Thoracic aorta (tissue), 2 donors: ENCODE measurements around the gene USP49. TPM values are rescaled to one million over a fixed set of nuclear protein-coding genes. Genes with fewer than 3 reads are reported as not detected.

Experiments
- ATAC-seq: fragments of 150-250 bp; one replicate; pipeline ENCODE4 v1.8.0; 2017; ENCODE audit warnings: low read depth; ENCODE audit not compliant: insufficient number of reproducible peaks, low FRiP score
- DNase-seq: peaks from one replicate; pipeline ENCODE4 v3.0.0-alpha.2; 2020; ENCODE audit warnings: low spot score
- H3K27ac ChIP-seq, 2 donors: fragments of 200-600 bp; sonication (generic); 1 replicate in 1 of 2; 2 replicates in 1 of 2; pipeline ENCODE4 v1.5.1; 2016; ENCODE audit warnings: mild to moderate bottlenecking in 2 of 2, moderate library complexity in 2 of 2
- H3K27me3 ChIP-seq: fragments of 200-600 bp; sonication (generic); replicated peaks from 2 replicates; pipeline ENCODE4 v1.6.0; 2016; ENCODE audit warnings: mild to moderate bottlenecking; ENCODE audit not compliant: insufficient read depth
- H3K36me3 ChIP-seq: fragments of 200-600 bp; sonication (generic); one replicate; pipeline ENCODE4 v1.5.1; 2016
- H3K4me1 ChIP-seq, 2 donors: fragments of 200-600 bp; sonication (generic); 1 replicate in 1 of 2; 2 replicates in 1 of 2; pipeline versions ENCODE4 v1.5.1 to v1.6.0; 2016; ENCODE audit warnings: low read depth in 2 of 2, mild to moderate bottlenecking in 1 of 2; ENCODE audit not compliant: control insufficient read depth in 1 of 2
- H3K4me3 ChIP-seq: fragments of 200-600 bp; sonication (generic); 2 replicates; pipeline ENCODE4 v1.5.1; 2016; ENCODE audit warnings: mild to moderate bottlenecking
- H3K9me3 ChIP-seq: fragments of 200-600 bp; sonication (generic); 2 replicates; pipeline ENCODE4 v1.5.1; 2016
- total RNA-seq, 2 donors: library from RNA; depleted of rRNA; stranded (reverse); fragments of >200 nt; gene quantifications; one replicate each; pipeline versions ENCODE4 v1.1.0 to v1.2.3, GENCODE V29; 2016
- TF ChIP-seq, protein P1 (sequence below): fragments of 200-600 bp; sonication (generic); IDR thresholded peaks from one replicate; pipeline ENCODE4 v1.5.1; 2019; ENCODE audit warnings: antibody characterized with exemption

The USP49 gene
- total RNA-seq, 2 donors from 2014 or later: 3.3 to 3.8 TPM

DNA sequence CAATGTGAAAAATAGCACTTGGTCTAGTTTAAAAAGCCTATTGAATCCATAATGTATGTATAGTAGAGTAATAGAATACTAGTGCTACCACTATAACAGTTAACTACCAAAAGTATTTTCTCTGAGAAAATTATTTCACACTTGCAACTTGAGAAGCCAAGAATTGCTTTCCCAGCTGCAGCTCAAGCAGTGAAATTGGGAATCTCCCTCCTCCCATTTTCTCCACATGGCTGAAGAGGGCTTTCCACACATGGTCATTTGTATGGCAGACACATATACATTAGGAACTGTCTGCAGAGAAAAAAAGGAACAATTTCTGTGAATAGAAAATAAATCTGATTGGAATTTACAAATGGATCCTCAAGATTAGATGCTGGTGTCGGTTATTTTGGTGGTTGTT lies 73.2 kb downstream of the USP49 start:
- ATAC-seq (no peak), DNase-seq (no peak)
- no peak overlapping the region for H3K27ac ChIP-seq
- H3K9me3 ChIP-seq: no peaks in the 10 kb centered on the region
- TF ChIP-seq, protein P1, sequence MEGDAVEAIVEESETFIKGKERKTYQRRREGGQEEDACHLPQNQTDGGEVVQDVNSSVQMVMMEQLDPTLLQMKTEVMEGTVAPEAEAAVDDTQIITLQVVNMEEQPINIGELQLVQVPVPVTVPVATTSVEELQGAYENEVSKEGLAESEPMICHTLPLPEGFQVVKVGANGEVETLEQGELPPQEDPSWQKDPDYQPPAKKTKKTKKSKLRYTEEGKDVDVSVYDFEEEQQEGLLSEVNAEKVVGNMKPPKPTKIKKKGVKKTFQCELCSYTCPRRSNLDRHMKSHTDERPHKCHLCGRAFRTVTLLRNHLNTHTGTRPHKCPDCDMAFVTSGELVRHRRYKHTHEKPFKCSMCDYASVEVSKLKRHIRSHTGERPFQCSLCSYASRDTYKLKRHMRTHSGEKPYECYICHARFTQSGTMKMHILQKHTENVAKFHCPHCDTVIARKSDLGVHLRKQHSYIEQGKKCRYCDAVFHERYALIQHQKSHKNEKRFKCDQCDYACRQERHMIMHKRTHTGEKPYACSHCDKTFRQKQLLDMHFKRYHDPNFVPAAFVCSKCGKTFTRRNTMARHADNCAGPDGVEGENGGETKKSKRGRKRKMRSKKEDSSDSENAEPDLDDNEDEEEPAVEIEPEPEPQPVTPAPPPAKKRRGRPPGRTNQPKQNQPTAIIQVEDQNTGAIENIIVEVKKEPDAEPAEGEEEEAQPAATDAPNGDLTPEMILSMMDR: no peak
- no peak overlapping the region for H3K4me3 ChIP-seq
- H3K4me1 ChIP-seq: no peaks in the 10 kb centered on the region
- H3K27me3 ChIP-seq: no peaks in the 10 kb centered on the region
- H3K36me3 ChIP-seq: peaks cover 3% of the 10 kb centered on the region

DNA sequence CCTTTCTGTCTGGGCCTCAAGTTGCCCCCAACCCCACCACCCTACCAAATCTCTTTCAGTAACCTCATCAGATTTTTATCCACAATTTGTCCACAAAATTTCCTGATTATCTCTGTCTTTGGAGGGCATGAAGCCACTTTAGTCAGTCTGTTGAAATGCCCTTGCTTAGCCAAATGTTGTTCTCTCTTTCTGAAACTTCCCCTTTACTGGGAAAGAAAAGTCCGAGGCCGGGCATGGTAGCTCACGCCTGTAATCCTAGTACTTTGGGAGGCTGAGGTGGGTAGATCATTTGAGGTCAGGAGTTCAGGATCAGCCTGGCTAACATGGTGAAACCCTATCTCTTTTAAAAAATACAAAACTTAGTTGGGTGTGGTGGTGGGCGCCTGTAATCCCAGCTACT lies 73.9 kb downstream of the USP49 start:
- no peak for ATAC-seq
- no peak overlapping the region for H3K4me3 ChIP-seq

DNA sequence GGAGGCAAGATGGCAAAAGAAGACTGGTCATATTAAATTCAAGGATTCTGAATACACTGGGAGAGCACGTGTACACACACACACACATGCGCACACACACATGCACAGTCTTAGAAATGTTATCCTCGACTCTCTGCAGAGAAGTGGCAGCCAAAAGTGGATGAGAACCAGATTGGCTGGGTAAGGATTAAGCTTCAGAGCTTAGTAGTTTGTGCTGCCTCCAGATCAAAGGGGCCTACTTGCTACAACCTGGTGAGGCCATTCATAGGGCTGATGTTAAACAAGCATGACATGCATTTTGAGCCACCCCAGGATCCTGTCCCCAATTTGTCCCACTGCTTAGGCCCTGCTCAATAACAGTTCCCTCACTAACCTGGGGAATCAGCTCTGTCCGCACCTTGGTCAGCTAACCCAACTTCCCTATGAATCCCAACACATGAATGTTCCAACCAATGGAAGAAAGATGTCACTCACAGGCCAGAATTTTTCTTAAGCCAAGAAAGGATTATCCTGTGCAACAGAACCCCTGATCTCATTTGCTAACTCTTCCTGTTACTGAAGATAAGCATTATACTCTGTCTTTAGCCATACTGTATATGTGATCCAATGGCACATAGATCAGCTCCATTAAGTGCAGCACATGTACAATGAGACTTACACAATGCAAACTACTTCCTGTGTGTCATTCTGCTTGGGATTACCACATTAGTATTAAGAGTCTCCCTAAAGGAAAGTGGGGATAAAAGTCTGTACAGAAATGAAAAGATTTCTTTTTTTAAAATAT lies 76.7 kb downstream of the USP49 start:
- Histone ChIP-seq H3K9me3 (no peaks in the 10 kb centered on the region), H3K36me3 (peaks cover 3% of the 10 kb centered on the region), H3K27me3 (no peaks in the 10 kb centered on the region), H3K4me1 (no peaks in the 10 kb centered on the region), H3K4me3 (no peak overlapping the region), H3K27ac (no peak overlapping the region)
- DNase-seq: no peak
- no peak for ATAC-seq
- TF ChIP-seq, protein P1: no peak

More for the DNA sequence above, 73.9 kb downstream of the USP49 start:
- no peaks in the 10 kb centered on the region for H3K9me3 ChIP-seq
- no peaks in the 10 kb centered on the region for H3K27me3 ChIP-seq
- no peaks in the 10 kb centered on the region for H3K4me1 ChIP-seq
- no peak overlapping the region for H3K27ac ChIP-seq
- peaks cover 3% of the 10 kb centered on the region for H3K36me3 ChIP-seq
- no peak for DNase-seq
- TF ChIP-seq, protein P1: no peak

DNA sequence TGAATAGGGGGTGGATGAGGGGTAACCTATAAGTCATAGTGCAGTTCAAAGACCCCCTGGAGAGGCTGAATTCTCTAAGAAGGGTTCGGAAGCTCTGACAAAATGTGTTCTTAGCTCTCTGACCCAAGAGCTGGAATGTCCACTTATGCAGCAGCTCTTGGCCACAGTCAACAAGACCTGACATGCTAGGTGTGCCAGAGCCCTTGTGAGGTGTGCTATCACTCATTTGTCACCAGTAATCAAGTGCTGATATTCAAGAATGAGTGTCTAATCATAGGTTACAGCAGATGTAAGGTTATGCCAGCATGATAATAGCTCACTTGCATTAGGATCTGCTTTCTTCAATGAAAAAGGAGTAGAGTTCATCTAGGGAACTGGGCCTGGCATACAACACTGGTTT lies 79.6 kb downstream of the USP49 start:
- Histone ChIP-seq H3K4me1 (no peaks in the 10 kb centered on the region), H3K4me3 (no peak overlapping the region), H3K9me3 (no peaks in the 10 kb centered on the region), H3K27ac (no peak overlapping the region), H3K36me3 (no peaks in the 10 kb centered on the region), H3K27me3 (no peaks in the 10 kb centered on the region)
- no peak for ATAC-seq
- TF ChIP-seq, protein P1: no peak
- no peak for DNase-seq

DNA sequence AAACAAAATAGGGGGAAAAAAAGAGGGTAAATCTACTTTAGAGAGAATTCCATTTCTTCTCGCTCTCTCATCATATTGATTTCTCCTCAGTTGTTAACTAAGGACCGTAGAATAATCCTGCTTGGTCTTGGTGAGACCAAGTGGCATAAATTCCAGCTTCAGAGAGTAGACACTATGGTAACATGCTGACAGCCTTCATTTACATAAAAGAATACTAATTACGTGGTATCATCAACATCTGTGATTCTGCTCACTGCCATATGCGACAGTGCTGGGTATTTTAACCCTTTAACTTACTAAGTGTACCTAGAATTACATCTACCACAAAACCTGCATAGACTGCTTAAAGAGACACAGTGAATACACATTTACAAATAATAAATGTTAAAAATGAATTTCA lies 80.5 kb downstream of the USP49 start:
- Histone ChIP-seq H3K27ac (no peak overlapping the region), H3K27me3 (no peaks in the 10 kb centered on the region), H3K4me3 (no peak overlapping the region), H3K36me3 (no peaks in the 10 kb centered on the region), H3K9me3 (no peaks in the 10 kb centered on the region), H3K4me1 (no peaks in the 10 kb centered on the region)
- TF ChIP-seq, protein P1: no peak
- DNase-seq (no peak), ATAC-seq (no peak)
